ENCODE results near the gene PXMP2. TPM values are rescaled to one million over a fixed set of nuclear protein-coding genes. Genes with fewer than 3 reads are reported as not detected.

PXMP2 gene
- total RNA-seq, 1 experiment from 2014 or later: 17.8 TPM

DNA sequence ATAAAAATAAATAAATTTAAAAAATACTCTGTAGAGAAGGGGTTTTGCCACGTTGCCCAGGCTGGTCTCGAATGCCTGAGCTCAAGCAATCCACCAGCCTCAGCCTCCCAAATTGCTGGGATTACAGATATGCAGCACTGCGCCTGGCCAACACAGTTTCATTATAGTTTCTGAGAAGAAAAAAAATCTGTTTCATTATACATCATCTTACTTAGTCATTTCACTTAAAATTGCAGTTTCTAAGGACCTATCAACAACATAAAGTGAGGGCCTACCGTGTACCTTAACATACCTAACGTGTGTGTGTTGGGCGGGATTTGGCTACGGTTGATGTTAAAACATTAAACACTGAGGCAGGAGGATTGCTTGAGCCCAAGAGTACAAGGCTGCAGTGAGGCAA is 40.5 kb upstream of the PXMP2 start:
- no peak overlapping the region for H2BK5ac ChIP-seq (ENCODE audit: insufficient read length, low read length)
- no peaks in the 10 kb centered on the region for H3K79me1 ChIP-seq (ENCODE audit: insufficient read depth, low read depth, low read length, poor library complexity, severe bottlenecking)
- no peak overlapping the region for H4K5ac ChIP-seq (ENCODE audit: insufficient read length, low read depth, low read length)
- no peak overlapping the region for H3K9ac ChIP-seq (ENCODE audit: extremely low read depth, insufficient read length, low read length)
- no peaks in the 10 kb centered on the region for H3K4me1 ChIP-seq (ENCODE audit: insufficient read depth, low read length)
- peaks cover 2% of the 10 kb centered on the region; the same call in 1 of the 2 replicates for H3K79me2 ChIP-seq (ENCODE audit: insufficient read depth, low read length)
- no peak overlapping the region for H2BK20ac ChIP-seq (ENCODE audit: low read depth, low read length, poor library complexity, severe bottlenecking)
- H3K18ac ChIP-seq (ENCODE audit: insufficient read length, low read depth, low read length): no peak overlapping the region
- no peaks in the 10 kb centered on the region for H3K27me3 Mint-ChIP-seq (ENCODE audit: low read depth)
- H3K27ac Mint-ChIP-seq: no peak overlapping the region
- no peak overlapping the region for H3T11ph ChIP-seq (ENCODE audit: low read length)
- H3K27ac ChIP-seq (ENCODE audit: insufficient read length, low read depth, low read length): no peak overlapping the region
- no peak overlapping the region for H3K14ac ChIP-seq (ENCODE audit: insufficient read depth, low read length)
- no CpG with 5 or more reads among the region's 7 CpGs for WGBS (ENCODE audit: extremely low coverage, insufficient read length, low lambda C conversion rate)
- no peak overlapping the region for H2BK120ac ChIP-seq (ENCODE audit: low read depth, low read length, poor library complexity, severe bottlenecking)
- no peak overlapping the region for H3K4me2 ChIP-seq (ENCODE audit: insufficient read depth, insufficient read length, low read length)
- no peak overlapping the region for H2BK15ac ChIP-seq (ENCODE audit: low read depth, low read length)
- no peaks in the 10 kb centered on the region for H4K20me1 ChIP-seq (ENCODE audit: control insufficient read depth, insufficient read depth, insufficient read length)
- H3K36me3 Mint-ChIP-seq (ENCODE audit: insufficient read depth in 1 of 3, low read depth in 3 of 3): peaks cover 39 to 87% (median 71%) of the 10 kb centered on the region in 3 experiments
- no peak overlapping the region for H4K8ac ChIP-seq (replicated peaks; ENCODE audit: insufficient read length, low read depth, low read length)
- no peak overlapping the region for H2AFZ ChIP-seq (ENCODE audit: low read length)
- H3K23ac ChIP-seq (ENCODE audit: insufficient read length, low read depth, low read length): no peak overlapping the region
- no peak for DNase-seq
- H3K9me3 Mint-ChIP-seq: no peaks in the 10 kb centered on the region
- no peaks in the 10 kb centered on the region for H3K9me3 ChIP-seq (ENCODE audit: control insufficient read depth, low read depth, low read length)
- H3K4me1 Mint-ChIP-seq: no peaks in the 10 kb centered on the region
- no peak for TF ChIP-seq CTCF (conservative IDR thresholded peaks at IDR 0.05)
- H3K23me2 ChIP-seq (ENCODE audit: insufficient read length, low read depth, low read length, poor library complexity, severe bottlenecking): no peaks in the 10 kb centered on the region
- no peak overlapping the region for H2BK12ac ChIP-seq (ENCODE audit: insufficient read length, low read depth, low read length)
- H3K56ac ChIP-seq (ENCODE audit: insufficient read length, low read depth, low read length): no peak overlapping the region
- H4K91ac ChIP-seq (ENCODE audit: insufficient read length, low read depth, low read length): no peak overlapping the region
- no peak overlapping the region for H3K4ac ChIP-seq (ENCODE audit: low read depth, low read length)
- H3K4me3 Mint-ChIP-seq: no peak overlapping the region
- H2AK5ac ChIP-seq (ENCODE audit: insufficient read length, low read length): no peak overlapping the region
- no peaks in the 10 kb centered on the region for H3K27me3 ChIP-seq (ENCODE audit: insufficient read depth, low read length)

All from H9 (cell line).